Body of pancreas (tissue), 4 donors: ENCODE data around the gene GAMT. TPM values are rescaled to one million over a fixed set of nuclear protein-coding genes. Genes with fewer than 3 reads are reported as not detected.

Experiments
- ATAC-seq: fragments of 150-250 bp; one replicate; pipeline ENCODE4 v1.9.1; 2016
- DNase-seq, 4 donors: peaks; one replicate each; pipeline ENCODE4 v3.0.0-alpha.2; 2019
- H3K27ac ChIP-seq, 4 donors: fragments of 200-600 bp; sonication (generic); 1 replicate in 3 of 4; 2 replicates in 1 of 4; pipeline versions ENCODE4 v1.5.1 to v1.6.1; 2016 to 2019; ENCODE audit warnings: mild to moderate bottlenecking in 1 of 4, mixed read lengths in 1 of 4, moderate library complexity in 1 of 4
- H3K27me3 ChIP-seq, 2 donors: fragments of 200-600 bp; sonication (generic); one replicate each; pipeline ENCODE4 v1.6.0; 2016; ENCODE audit warnings: mild to moderate bottlenecking in 1 of 2
- H3K36me3 ChIP-seq, 2 donors: fragments of 200-600 bp; sonication (generic); replicated peaks in 1 of 2; 2 replicates each; pipeline ENCODE4 v1.5.1; 2016; ENCODE audit warnings: low read depth in 2 of 2; ENCODE audit not compliant: insufficient read depth in 1 of 2
- H3K4me1 ChIP-seq: fragments of 200-600 bp; sonication (generic); one replicate; pipeline ENCODE4 v1.6.0; 2016
- H3K4me3 ChIP-seq, 2 donors: fragments of 200-600 bp; sonication (generic); 1 replicate in 1 of 2; 2 replicates in 1 of 2; pipeline ENCODE4 v1.5.1; 2016 to 2019
- H3K9me3 ChIP-seq, 3 donors: fragments of 200-600 bp; sonication (generic); 1 replicate in 2 of 3; 2 replicates in 1 of 3; pipeline ENCODE4 v1.5.1; 2016
- POLR2A ChIP-seq, 3 donors: fragments of 450-650 bp; IDR thresholded peaks; one replicate each; pipeline ENCODE4 v1.6.1; 2016; ENCODE audit warnings: antibody characterized with exemption in 3 of 3, mild to moderate bottlenecking in 2 of 3
- WGBS, 2 donors: methylation state at CpG; one replicate each; pipeline ENCODE4 v1.1.5; 2017; 5-methylcytosine and 5-hydroxymethylcytosine counted together
- intact Hi-C: fragments of 100-400 bp; cut with DNase I; formaldehyde crosslinking; loops from one replicate; pipeline ENCODE4 v1.15.1; 2023
- total RNA-seq, 2 donors: library from RNA; depleted of rRNA; stranded (reverse); fragments of >200 nt; gene quantifications; one replicate each; pipeline ENCODE4 v1.1.0, GENCODE V29; 2016
- TF ChIP-seq, protein P1 (sequence below), 7 experiments: fragments of 450-650 bp in 4 of 7; fragments of 200-600 bp in 3 of 7; sonication (generic) in 3 of 7; IDR thresholded peaks; one replicate each; pipeline ENCODE4 v1.5.1; 2016 to 2019; ENCODE audit warnings: antibody characterized with exemption in 7 of 7

GAMT gene
- total RNA-seq, 2 donors from 2014 or later = 70.2 to 129 TPM

- Histone ChIP-seq H3K36me3 (no peaks in the 10 kb centered on the region), H3K9me3 (no peaks in the 10 kb centered on the region), H3K4me3 (no peak overlapping the region), H3K27ac (no peak overlapping the region), H3K4me1 (peaks cover 25% of the 10 kb centered on the region), H3K27me3 (peaks cover 4 to 56% of the 10 kb centered on the region in 2 donors)
- DNase-seq (no peak), ATAC-seq (no peak)
- intact Hi-C loops = no loop called here
- 5 to 20% methylated on average over 1 to 63 of the region's 63 CpGs for WGBS, 2 donors
- no peak for TF ChIP-seq POLR2A (IDR thresholded peaks at IDR 0.05)
- TF ChIP-seq, protein P1, sequence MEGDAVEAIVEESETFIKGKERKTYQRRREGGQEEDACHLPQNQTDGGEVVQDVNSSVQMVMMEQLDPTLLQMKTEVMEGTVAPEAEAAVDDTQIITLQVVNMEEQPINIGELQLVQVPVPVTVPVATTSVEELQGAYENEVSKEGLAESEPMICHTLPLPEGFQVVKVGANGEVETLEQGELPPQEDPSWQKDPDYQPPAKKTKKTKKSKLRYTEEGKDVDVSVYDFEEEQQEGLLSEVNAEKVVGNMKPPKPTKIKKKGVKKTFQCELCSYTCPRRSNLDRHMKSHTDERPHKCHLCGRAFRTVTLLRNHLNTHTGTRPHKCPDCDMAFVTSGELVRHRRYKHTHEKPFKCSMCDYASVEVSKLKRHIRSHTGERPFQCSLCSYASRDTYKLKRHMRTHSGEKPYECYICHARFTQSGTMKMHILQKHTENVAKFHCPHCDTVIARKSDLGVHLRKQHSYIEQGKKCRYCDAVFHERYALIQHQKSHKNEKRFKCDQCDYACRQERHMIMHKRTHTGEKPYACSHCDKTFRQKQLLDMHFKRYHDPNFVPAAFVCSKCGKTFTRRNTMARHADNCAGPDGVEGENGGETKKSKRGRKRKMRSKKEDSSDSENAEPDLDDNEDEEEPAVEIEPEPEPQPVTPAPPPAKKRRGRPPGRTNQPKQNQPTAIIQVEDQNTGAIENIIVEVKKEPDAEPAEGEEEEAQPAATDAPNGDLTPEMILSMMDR (IDR thresholded peaks at IDR 0.05) = no peak
These were observed 45.6 kb upstream of the GAMT start for GRCh38 chr19:1446713-1447481.

DNA sequence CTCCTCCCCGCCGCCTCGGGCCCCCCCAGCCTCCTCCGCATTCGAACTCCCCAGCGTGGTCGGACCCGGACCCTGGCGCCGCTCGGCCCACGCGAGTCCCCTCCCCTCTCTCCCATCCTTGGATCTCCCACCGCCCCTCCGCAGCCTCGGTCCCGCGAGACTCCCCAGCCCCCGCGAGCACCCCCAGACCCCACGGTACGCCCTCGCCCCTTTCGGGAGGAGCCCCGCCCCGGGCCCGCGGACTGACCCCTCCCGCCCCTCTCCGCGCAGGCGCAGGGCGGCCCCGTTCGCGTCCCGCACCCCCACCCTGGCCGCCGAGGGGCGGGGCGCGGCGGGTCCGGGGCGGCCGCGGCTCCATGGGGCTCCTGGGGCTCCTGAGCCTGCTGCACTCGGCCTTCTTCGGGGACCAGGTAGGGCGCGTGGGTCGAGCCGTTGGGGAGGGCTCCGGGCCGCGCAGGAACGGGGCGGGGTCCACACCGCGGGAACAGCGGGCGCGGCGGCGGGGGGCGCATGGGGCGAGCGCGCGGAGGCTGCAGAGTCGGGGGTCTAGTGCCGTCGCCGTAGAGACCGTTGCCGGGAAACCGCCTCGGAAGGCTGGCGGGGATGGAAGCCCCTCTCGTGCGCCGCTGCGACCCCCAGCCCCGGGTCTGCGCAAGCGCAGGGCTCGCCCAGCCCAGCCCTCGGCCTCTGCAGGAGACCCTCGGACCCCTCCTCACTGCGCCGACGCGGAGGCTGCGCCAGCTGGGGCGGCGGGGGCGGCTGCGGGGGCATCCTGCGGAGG lies 44.8 kb upstream of the GAMT start:
- 1% methylated on average over 81 of the region's 99 CpGs; no CpG with 5 or more reads in 1 of the 2 donors for WGBS, 2 donors
- ATAC-seq (no peak), DNase-seq (no peak)
- no peaks in the 10 kb centered on the region for H3K9me3 ChIP-seq
- peaks cover 25% of the 10 kb centered on the region for H3K4me1 ChIP-seq
- peaks cover 4 to 49% of the 10 kb centered on the region in 2 donors for H3K27me3 ChIP-seq
- no peak overlapping the region for H3K27ac ChIP-seq
- TF ChIP-seq POLR2A (IDR thresholded peaks at IDR 0.05) = no peak
- TF ChIP-seq, protein P1 (IDR thresholded peaks at IDR 0.05) = no peak
- peaks cover 0 to 3% of the 10 kb centered on the region in 2 donors for H3K36me3 ChIP-seq
- intact Hi-C loops = no loop called here
- no peak overlapping the region for H3K4me3 ChIP-seq

- Histone ChIP-seq H3K9me3 (no peaks in the 10 kb centered on the region), H3K27me3 (peaks cover 4 to 41% of the 10 kb centered on the region in 2 donors), H3K27ac (no peak overlapping the region), H3K36me3 (peaks cover 0 to 11% of the 10 kb centered on the region in 2 donors), H3K4me1 (peaks cover 32% of the 10 kb centered on the region), H3K4me3 (no peak overlapping the region)
- DNase-seq = peak; percentile 58 to 69 (median 64)
- WGBS, 2 donors = 1 to 3% methylated on average over 29 to 69 of the region's 70 CpGs
- intact Hi-C loops = no loop called here
- no peak for TF ChIP-seq POLR2A (IDR thresholded peaks at IDR 0.05)
- TF ChIP-seq, protein P1 (IDR thresholded peaks at IDR 0.05) = peak; percentile 64 to 93 (median 87)
- peak; percentile 86 for ATAC-seq
These were observed 44.0 kb upstream of the GAMT start for GRCh38 chr19:1445185-1445931.

DNA sequence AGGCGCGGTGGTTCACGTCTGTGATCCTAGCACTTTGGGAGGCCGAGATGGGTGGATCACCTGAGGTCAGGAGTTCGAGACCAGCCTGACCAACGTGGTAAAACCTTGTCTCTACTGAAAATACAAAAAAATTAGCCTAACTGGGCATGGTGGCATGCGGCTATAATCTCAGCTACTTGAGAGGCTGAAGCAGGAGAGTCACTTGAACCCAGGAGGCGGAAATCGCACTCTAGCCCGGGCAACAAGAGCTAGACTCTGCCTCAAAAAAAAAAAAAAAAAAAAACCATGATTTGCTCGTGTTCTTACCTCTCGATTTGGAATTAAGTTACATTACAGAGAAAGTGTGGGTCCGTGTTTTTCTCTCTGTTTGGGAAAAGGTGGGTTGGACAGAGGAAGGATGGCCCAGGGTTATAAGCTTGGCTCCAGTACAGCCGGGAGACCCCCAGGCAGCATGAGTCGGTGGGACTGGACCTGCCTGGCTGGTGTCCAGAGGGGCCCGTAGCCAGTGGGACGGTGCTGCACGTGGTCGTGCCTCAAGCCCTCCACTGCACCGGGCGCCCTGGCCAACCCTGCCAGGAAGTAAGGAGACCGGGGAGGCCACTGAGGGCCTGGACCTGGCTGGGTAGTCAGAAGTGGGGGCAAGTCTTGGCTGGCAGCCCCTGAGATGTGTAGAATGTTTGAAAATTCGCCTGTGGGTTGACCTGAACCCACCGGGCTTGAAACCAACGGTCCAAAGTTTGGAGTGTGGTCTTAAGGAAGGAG lies 40.5 kb upstream of the GAMT start:
- H3K4me1 ChIP-seq = peaks cover 49% of the 10 kb centered on the region
- intact Hi-C loops = no loop called here

More for the DNA sequence above, 40.5 kb upstream of the GAMT start:
- H3K27ac ChIP-seq = no peak overlapping the region
- H3K9me3 ChIP-seq = no peaks in the 10 kb centered on the region
- 86 to 88% methylated on average over 18 to 19 of the region's 25 CpGs for WGBS, 2 donors
- H3K4me3 ChIP-seq = no peak overlapping the region
- H3K36me3 ChIP-seq = peaks cover 0 to 15% of the 10 kb centered on the region in 2 donors
- peaks cover 0 to 17% of the 10 kb centered on the region in 2 donors for H3K27me3 ChIP-seq
- TF ChIP-seq, protein P1 (IDR thresholded peaks at IDR 0.05) = no peak
- TF ChIP-seq POLR2A (IDR thresholded peaks at IDR 0.05) = no peak
- ATAC-seq = no peak
- no peak for DNase-seq
